GM13977 (cell line): Measurements from ENCODE around the gene EIF4EBP2.

Source experiments
- DNase-seq: peaks from one replicate; pipeline ENCODE4 v3.0.0; 2012; ENCODE audit warnings: low spot score
- in situ Hi-C: fragments of 300-500 bp; cut with MboI; formaldehyde crosslinking; loops from one replicate; pipeline ENCODE4 v1.12.0; 2022; ENCODE audit warnings: low sequenced_read_pairs, low pct_unique_long_range_greater_than_20kb, mixed read lengths, inconsistent platforms; ENCODE audit not compliant: unreplicated experiment
- TF ChIP-seq, protein P1 (sequence below): IDR thresholded peaks from 2 replicates; pipeline ENCODE4 v1.5.1; 2012; ENCODE audit warnings: mild to moderate bottlenecking, control low read depth; ENCODE audit not compliant: insufficient read depth; ENCODE audit errors: extremely low read depth, missing control alignments

The EIF4EBP2 gene

DNA sequence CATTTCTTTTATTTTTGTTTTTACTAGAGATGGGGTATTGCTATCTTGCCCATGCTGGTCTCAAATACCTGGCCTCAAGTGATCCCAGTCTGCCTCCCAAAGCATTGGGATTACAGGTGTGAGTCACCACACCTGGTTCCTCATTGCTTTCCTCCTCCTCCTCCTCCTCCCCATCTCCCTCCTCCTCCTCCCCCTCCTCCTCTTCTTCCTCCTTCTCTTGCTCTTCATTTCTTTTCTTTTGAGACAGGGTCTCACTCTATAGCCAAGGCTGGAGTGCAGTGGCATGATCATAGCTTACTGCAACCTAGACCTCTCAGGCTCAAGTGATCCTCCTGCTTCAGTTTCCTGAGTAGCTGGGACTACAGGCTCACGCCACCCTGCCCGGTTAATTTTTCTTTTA, 43.7 kb upstream of the EIF4EBP2 start:
- TF ChIP-seq, protein P1, sequence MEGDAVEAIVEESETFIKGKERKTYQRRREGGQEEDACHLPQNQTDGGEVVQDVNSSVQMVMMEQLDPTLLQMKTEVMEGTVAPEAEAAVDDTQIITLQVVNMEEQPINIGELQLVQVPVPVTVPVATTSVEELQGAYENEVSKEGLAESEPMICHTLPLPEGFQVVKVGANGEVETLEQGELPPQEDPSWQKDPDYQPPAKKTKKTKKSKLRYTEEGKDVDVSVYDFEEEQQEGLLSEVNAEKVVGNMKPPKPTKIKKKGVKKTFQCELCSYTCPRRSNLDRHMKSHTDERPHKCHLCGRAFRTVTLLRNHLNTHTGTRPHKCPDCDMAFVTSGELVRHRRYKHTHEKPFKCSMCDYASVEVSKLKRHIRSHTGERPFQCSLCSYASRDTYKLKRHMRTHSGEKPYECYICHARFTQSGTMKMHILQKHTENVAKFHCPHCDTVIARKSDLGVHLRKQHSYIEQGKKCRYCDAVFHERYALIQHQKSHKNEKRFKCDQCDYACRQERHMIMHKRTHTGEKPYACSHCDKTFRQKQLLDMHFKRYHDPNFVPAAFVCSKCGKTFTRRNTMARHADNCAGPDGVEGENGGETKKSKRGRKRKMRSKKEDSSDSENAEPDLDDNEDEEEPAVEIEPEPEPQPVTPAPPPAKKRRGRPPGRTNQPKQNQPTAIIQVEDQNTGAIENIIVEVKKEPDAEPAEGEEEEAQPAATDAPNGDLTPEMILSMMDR: no peak
- DNase-seq: no peak
- in situ Hi-C loops: loop anchor here (5.0 kb wide), 1 partner anchor 88 kb away; no protein-coding TSS in a partner anchor

DNA sequence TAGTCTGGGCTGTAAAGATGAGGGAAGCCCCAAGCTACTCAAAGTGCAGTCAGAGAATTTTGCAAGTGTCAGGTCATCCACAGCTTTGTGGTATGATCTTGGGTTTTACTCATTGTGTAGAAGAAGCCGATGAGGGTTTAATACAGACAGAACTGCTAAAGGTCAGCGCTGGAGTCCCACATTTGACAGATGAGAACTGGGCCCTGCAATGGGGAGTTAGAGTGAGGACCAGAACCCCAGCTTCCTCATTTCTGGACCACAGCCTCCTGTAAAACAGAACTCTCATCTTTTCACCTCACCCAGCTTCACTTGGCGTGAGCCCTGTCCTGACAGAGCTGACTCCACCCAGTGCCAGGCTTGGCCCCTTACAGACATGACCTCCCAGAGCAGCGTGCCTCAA, 41.6 kb upstream of the EIF4EBP2 start:
- in situ Hi-C loops: loop anchor here (5.0 kb wide), 1 partner anchor 90 kb away; no protein-coding TSS in a partner anchor
- TF ChIP-seq, protein P1: no peak
- peak; percentile 21 for DNase-seq

DNA sequence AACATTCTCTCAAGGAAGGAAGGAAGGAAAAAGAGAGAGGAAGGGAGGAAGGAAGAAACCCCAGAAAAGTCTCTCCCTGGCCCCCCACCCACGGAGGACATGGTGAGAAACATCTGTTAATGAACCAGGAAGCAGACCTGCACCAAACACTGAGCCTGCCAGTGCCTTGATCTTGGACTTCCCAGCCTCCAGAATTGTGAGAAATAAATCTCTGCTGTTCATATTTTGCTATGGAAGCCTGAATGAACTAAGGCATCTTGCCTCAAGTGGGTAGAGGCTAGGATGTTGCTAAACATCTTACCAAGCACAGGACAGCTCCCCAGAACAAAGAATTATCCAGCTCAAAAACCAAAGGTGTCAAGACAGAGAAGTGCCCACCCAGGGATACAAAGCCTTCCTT, 40.7 kb upstream of the EIF4EBP2 start:
- TF ChIP-seq, protein P1: no peak
- in situ Hi-C loops: loop anchor here (5.0 kb wide), 1 partner anchor 91 kb away; no protein-coding TSS in a partner anchor
- DNase-seq: no peak

DNA sequence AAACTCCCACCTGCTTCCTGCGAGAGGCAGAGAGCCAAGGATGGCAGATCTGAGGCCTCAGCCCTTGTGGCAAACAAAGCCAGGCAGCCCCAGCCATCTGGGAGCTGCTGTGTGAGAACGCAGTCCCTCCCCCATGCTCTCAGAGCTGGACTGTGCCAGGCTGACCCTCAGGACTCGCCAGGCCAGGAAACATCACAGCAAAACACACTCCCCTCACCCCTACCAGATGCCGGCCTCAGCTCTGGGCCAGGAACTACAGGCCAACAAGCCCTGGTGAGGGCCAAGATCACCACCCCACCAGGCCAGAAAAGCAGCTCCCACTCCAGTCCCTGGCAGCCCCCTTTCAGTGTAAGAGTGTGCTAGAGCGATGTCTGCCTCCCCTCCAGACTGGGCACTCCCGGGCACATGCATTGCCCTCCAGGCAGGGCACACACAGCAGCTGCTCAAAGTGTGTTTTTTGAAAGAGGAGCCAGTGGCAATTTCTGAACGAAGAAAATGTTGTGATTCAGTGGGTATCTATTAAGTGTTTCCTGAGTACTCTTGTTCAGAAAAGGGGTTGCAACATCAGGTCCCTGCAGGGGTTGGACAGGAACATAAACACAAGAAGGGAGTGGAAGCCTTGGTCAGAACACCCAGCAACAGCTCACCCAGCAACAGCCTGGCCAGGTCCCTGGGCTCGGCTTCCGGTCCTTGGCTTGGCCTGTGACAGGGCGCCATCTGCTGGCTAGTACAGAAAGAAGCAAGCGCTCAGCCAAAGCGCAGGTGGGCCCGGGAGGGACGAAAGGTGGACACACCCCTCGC, 39.8 kb upstream of the EIF4EBP2 start:
- in situ Hi-C loops: loop anchor here (5.0 kb wide), 1 partner anchor 92 kb away; no protein-coding TSS in a partner anchor
- DNase-seq: peak; percentile 84
- TF ChIP-seq, protein P1: peak; percentile 93

DNA sequence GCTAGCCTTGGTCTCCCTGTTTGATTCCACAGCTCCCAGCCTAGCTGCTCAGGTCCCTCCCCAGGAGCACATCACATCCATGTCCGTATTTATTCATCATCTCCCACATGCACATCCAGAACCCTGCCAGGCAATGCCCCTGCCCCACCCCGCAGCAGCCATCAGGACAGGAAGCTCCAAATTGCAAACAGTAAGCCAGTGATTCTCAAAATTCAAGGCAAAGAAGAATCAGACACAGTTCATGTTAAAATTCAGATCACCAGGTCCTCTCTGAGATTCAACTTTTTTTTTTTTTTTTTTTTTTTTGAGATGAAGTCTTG, 39.2 kb upstream of the EIF4EBP2 start:
- TF ChIP-seq, protein P1: no peak
- DNase-seq: no peak
- in situ Hi-C loops: loop anchor here (5.0 kb wide), 1 partner anchor 92 kb away; no protein-coding TSS in a partner anchor

DNA sequence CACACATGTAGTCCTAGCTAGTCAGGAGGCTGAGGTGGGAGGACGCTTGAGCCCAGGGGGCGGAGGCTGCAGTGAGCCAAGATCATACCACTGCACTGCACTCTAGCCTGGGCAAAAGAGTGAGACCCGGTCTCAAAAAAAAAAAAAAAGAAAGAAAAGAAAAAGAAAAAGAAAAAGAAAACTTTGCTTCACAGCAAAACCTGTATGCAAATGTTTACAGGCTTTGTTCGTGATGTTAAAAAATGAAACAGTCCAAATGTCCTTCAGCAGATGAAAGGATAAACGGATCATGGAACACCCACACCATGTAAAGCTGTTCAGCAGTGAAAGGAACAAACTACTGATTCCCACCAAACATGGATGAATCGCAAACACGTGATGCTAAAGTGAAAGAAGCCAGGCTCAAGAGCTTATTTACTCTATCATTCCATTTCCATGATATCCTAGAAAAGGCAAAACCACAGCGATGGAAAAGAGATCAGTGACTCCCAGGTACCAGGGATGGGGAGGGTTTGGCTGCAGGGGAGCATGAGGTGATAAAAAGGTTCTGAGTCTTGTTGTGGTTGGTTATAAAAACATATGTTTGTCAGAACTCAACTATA, 36.6 kb upstream of the EIF4EBP2 start:
- no peak for DNase-seq
- TF ChIP-seq, protein P1: no peak
- in situ Hi-C loops: no loop called here
